ENCODE data around the gene CFH. TPM values are rescaled to one million over a fixed set of nuclear protein-coding genes. Genes with fewer than 3 reads are reported as not detected.
A peak's percentile ranks its signal among the peaks of the same experiment; 100 is the strongest.
"Not testable (repeated sequence)": the region's sequence is repeated elsewhere in the genome, so short reads cannot be mapped to it uniquely, and the experiment has no call there.

CFH gene
- total RNA-seq, 1 donor from 2014 or later: 60.4 TPM

DNA sequence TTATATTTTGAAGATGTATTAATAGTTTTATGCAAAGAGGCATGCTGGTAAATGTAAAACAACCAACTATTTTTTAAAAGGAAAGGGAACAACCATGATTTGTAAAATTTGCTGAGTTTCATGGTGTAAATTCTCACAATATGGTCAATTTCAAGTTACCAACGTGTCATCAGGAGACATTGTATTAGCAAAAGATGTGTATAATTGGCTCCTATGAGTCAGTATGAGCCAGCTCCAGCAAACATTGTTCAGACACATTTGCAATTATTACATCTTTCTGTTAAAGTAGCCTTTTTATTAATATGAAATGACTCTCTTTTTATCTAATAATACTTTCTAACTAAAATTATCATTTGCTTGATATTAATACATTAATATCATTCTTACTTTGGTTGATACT lies 15.3 kb downstream of the CFH start:
- no peak for DNase-seq (ENCODE audit: low spot score)

DNA sequence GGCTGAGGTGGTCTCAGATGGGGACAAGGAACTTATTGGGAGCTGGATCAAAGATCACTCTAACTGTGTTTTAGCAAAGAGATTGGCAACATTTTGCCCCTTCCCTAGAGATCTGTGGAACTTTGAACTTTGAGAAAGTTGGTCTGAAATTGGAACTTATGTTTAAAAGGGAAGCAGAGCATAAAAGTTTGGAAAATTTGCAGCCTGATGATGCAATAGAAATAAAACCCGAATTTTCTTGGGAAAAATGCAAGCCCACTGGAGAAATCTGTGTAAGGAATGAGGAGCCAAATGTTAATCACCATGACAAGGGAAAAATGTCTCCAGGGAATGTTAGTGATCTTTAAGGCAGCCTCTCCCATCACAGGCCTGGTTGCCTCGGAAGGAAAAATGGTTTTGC lies 17.2 kb downstream of the CFH start:
- DNase-seq (ENCODE audit: low spot score): no peak

DNA sequence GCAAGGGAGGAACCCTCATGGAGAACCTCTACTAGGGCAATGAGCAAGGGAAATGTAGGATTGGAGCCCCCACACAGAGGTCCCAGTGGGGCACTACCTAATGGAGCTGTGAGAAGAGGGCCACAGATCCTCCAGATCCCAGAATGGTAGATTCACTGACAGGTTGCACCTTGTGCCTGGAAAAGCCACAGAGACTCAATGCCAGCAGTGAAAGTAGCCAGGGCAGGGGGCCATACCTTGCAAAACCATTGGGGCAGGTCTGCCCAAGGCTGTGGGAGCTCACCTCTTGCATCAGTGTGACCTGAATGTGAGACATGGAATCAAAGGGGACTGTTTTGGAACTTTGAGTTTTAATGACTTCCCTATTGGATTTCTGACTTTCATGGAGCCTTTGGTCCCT lies 17.9 kb downstream of the CFH start:
- no peak for DNase-seq (ENCODE audit: low spot score)

DNA sequence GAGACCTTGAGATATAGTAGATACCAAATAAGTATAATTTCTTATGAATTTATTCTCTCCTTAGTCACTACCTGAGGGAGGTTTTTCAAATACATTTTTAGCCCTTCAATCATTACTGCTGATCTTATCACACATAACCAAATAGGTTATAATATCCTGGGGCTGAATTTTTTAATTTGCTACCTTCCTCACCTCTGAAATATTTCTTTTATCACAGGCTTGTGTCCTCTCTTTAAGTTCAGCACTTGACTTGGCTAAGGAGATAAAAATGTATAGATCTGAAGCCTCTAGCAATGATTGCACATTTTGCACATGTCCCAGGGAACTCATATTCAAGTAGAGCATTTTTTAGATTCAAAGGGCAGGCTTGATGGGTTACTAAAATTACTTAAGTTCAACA lies 23.1 kb downstream of the CFH start:
- DNase-seq (ENCODE audit: low spot score): no peak

DNA sequence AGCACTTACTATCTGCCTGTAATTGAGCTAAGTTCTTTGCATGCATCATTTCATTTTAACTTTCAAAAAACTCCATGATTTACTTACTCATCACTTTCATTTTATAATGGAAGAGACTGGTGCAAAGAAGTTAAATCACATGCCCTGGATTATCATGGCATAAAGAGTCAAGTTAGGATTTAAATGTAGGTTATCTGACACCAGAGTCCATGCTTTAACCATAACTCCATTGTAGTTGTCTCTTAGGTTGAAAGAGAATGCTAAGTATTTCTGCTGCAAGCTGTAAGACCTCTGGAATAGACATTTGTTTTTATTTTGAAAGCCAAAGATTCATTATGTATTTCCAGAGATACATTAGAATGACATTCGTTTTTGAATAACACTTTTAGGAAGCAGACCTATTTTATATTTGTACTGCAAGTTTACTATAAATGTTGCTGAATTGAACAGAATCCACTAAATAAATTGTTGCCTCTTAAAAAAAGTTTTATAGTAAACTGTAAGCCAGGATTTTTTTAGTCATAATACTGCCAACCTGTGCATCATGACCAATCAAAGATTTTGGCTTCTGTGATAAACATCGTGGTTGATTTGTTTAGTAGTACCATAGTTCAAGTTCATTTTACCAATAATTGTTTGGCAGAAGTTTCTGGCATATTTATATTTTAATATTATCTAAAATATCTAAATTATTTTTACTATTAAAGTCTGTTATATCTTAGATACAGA lies 26.1 kb downstream of the CFH start:
- DNase-seq (ENCODE audit: low spot score): no peak

DNA sequence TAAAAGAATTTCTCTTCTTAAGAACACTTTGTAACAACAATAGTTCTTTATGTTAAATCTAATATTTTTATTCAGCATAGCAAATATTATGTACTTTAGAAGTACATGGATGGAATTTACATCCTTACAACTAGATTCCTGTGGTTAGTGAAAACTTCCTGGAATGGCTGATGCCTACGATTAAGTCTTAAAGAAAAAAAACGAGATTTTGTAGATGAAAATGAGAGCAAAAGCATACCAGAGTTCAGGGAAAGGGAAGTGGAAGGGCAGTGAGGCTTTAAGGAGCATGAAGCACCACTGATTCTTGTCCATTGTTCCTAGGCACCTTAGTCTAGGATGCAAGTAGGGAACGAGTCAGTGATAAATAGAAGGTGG lies 26.7 kb downstream of the CFH start:
- DNase-seq (ENCODE audit: low spot score): peak; percentile 35

DNA sequence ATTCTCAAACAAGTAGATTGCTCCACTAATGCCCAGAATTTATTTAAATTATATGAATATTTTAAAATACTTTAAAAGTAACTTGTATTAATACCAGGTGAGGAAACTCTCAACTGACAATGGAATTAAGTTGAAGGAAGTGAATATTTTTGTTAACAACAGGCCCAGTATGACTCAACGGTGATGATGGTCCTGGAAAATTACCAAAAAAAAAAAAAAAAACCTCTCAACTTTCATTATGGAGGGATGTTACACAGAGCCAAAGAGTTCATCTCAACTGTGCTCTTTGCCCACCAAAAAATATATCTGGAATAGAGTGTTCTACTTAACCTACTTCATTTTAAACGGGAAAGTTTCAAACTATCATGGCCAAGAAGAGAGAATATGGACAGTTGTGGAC lies 28.3 kb downstream of the CFH start:
- DNase-seq (ENCODE audit: low spot score): no peak

DNA sequence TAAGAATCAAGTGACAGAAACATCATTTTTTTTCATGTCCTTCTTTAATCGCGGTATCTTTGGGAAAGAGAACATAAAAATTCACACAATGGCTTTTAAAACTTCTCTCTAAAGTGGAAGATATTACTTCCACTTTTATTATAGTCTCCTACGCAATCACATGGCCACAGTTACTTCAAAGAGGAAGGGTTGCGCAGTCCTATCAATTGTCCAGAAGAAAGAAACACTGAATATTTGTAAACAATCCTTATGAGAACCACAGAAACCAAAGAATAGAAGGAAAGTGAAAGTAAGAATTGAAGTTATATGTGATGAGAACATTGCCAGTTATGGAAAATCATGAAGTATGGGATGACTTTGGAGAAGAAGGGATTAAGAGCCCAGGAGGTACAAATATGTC lies 32.6 kb downstream of the CFH start:
- DNase-seq (ENCODE audit: low spot score): no peak

DNA sequence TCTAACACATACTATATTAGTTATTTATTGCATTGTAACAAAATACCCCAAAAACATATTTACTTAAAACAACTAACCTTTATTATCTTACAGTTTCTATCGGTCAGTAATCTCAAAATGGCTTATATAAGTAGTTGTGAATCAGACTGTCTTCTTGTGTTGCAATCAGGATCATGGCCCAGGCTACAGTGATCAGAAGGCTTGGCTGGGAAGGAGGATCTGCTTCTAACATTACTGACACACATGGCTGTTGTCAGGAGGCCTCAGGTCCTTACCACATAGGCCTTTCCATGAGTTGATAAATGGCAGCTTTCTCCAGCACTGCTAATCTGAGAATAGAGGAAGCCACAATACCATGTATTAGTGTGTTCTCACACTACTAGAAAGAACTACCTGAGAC lies 33.7 kb downstream of the CFH start:
- no peak for DNase-seq (ENCODE audit: low spot score)

DNA sequence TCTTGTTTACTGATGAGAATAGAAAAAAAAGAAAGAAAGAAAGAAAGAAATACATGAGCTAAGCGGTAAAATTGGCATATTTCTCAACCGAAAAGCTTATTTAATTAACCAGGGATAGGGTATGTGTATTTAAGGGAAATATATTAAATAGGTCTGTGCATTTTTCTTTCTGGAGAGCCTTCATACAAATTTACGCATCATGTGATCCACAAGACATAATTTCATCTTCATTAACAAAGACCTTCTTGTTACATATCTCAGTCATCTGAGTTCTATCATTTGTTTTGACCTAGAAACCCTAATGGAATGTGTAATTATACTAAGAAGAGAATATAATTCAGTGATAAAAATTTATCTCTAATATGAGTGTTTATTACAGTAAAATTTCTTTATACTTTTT lies 37.2 kb downstream of the CFH start:
- DNase-seq (ENCODE audit: low spot score): no peak

DNA sequence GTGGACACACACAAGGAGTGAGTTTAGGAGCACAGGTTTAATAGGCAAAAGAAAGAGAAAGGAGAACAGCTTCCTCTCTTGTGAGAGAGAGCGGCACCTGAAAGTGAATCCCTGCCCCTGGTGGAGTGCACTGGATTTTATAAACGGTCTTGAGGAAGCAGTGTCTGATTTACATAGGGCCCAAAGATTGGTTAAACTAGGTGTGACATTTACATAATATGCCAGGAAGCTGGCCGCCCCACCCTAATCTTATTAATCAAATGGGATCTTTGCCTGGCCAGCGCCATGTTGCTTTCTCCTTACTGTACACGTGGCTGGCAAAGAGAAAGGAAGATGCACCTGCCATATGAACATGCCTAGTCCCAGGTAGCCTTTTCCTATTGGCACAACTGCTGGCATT lies 38.7 kb downstream of the CFH start:
- no peak for DNase-seq (ENCODE audit: low spot score)

DNA sequence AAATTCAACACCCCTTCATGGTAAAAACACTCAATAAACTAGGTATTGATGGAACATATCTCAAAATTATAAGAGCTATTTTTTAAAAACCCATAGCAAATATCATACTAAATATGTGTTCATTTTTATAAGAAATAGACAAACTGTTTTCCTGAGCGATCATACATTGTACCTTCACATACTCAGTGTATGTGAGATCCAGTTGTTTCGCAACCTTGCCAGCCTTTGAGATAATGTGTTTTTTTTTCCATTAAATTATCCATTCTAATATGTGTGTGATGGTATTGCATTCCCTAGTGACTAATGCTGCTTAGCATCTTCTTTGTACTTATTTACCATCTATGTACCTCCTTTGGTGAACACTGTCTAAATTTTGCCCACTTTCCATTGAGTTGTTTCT lies 47.1 kb downstream of the CFH start:
- DNase-seq (ENCODE audit: low spot score): no peak

DNA sequence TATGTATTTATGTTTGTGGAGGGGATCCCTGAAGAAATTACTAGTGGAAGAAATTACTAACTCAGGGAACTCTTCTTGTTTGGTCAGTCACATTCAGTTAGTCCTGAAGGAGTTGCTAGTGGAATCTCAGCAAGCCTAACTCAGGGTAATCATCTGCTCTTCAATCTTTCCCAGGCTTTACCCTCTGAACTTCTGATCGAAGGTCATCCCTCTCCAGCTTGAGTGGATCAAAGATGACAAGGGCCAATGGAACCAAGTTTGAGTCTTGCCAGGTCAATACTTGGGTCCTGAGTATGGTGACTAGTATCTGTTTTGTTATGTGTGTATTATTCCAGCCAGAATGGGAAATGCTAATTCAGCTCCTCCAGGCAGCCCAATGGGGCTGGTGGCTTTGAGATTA lies 49.3 kb downstream of the CFH start:
- no peak for DNase-seq (ENCODE audit: low spot score)

DNA sequence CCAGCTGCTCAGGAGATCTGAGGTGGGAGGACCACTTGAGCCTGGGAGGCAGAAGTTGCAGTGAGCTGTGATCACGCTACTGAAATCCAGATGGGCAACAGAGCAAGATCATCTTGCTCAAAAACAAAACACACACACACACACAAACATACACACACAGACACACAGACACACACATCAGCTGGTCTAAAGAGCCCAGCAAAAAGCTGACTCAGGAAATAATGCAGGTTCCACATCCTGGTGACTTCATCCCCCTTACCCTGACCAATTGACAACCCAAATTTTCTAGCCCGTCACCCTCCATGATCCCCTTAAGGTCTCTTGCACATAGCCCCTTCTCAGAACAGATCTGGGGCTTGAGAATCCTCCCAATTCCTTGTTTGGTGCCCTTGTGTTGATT lies 58.0 kb downstream of the CFH start:
- DNase-seq (ENCODE audit: low spot score): not testable (repeated sequence)

DNA sequence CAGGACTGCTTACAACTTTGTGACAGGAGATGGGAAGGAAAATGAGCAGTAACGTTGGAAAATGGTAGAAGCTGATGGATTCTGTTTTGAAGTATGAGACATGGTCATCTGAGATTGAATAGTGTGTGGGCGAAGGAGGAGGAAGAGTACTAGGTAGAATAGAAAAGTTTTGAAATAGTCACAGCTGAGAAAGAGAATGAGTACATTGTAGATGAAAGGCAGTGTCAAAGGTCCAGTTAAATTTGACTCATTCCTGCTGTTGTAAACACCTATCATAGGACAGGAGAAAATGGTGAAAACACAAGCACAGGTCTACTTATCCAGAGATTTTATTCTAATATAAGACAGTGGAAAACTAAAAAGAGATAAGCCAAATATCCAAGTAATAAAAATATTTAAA lies 66.0 kb downstream of the CFH start:
- no peak for DNase-seq (ENCODE audit: low spot score)

DNA sequence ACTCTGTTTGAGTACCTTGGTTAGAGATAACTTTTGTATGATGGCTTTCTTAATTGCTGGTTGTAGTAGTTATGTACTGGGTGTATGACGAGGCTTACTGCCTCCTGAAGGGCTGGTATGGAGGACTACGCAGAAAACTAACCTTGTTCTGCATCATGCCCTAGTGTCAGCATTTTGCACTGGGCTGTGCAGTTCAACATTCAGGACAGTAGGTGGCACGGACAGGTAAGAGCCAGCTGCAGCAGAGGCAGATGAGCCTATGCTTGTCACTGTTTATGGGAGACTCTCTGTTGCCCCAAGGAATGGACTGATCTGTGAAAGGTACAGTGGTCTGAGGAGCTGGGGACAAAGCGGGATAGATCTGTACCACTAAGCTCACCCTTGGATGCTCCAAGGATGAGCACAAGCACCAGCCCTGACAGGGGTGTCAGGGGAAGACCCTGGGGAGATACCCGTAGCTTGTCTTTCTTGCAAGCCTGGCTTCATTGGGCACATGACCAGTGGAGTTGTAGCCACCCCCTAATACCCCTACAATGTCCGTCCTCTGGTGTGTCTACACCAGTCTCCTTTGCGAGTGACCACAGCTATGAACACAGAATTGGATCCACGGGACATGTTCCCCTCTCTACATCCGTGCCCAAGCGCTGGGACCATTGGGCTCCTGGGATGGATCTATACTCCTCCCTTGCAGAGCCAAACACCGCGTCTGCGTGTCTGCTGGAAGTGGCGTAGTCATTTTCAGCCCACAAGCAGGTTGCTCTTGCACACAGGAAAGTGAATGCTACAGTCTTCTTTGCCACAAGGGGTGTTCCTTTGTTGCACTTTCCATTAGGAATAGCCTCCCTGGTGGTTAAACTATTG lies 71.7 kb downstream of the CFH start:
- DNase-seq (ENCODE audit: low spot score): peak; percentile 31

DNA sequence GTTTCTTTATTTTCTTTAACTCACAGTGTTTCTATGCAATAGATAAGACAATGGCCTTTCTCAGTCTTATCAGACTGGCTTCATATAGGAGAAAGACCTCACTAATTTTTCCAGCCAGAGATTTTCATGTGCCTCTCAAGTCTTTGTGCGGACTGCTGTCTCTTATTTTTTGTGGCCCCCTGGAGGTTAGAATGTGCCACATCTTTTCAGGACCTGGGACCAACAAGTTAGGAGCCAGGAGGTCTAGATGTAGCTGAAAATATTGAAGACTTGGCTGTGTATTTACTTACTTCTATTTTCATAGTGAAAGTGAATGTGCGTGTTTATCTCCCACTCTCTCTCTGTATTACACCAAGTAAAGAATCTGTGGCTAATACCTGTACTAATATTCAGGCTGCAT lies 80.7 kb downstream of the CFH start:
- no peak for DNase-seq (ENCODE audit: low spot score)

DNA sequence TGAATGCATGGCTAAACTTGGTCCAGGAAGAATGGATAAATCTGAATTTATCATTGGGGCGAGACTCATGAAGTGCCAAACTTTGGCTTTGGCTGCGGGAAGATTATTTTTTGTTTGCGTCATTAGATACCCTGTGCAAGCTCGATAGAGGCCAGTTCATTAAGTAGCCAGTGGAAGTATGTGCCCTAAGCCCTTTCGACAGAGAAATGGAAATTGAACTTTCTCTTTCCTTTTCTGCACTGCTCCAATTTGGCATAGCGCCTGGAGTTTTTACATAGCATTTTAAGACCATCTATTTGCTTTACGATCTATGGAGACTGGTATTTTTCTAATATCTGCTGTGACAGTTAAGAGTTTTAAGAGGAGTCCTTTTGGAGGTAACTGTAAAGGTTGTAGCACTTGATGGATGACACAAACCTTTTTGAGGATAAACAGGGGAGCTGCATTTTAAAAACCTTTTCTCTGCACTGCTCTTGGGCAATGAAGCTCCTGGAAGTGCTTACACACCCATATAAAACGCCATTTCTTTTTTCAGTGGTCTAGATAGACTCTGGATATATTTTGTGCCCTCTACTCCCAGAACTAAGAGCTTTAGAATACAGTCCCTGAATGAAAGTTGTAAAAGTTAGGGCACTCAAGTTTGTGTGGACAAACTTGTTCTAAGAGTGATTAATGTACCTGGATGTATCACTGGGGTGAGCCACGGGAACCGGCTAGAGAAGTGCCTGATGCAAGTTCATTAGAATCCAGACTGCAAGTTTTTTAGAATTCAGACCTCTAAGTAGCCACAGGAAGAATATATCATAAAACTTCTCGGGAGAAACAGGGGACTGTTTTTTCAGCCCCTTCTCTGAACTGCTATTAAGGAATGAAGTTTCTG lies 81.5 kb downstream of the CFH start:
- DNase-seq (ENCODE audit: low spot score): no peak

DNA sequence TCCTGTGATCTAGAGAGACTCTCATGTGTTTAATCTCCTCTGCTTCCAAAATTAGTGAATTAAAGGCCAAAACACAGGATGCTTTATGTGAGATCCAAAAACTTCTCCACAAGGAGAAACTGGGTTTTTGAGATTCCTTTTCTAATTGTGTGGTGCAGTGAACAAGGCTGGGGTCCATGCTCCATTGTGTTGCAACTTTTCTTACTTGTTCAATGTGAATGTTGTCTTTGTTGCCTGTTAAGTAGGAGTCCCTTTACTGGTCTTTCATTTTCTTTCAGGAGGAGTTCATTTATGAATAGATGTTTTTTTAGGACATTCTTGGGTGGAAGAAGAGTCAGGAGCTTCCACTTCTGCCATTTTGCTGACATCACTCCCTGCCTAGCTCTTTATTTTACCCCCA lies 82.2 kb downstream of the CFH start:
- no peak for DNase-seq (ENCODE audit: low spot score)

DNA sequence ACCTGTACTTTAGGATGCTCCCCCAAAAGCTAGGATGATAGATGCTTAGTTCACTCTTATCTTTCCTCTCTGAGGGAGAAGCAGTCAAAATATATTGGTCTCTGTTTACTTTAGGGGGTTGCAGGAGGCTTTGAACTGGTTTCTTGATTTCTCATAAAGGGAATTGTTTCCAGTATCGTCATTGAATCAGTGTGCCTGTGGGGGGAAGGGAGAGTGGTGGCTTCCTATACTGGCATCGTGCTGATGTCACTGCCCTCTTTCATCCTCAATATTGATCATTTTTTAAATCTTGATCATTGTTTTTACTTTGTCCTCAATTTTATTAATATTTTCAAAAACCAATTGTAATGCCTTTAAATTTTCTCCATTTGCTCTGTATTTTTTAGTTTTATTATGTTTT lies 82.6 kb downstream of the CFH start:
- no peak for DNase-seq (ENCODE audit: low spot score)

DNA sequence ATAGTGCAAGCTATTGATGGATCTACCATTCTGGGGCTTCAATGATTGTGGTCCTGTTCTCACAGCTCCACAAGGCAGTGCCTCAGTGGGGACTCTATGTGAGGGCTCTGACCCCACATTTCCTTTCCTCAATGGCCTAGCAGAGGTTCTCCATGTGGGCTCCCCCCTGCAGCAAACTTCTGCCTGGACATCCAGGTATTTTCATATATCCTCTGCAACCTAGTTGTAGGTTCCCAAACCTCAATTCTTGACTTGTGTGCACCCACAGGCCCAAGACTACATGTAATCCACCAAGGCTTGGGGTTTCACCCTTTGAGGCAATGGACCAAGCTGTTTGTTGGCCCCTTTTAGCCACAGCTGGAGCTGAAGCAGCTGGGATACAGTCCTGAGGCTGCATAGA lies 86.9 kb downstream of the CFH start:
- no peak for DNase-seq (ENCODE audit: low spot score)

DNA sequence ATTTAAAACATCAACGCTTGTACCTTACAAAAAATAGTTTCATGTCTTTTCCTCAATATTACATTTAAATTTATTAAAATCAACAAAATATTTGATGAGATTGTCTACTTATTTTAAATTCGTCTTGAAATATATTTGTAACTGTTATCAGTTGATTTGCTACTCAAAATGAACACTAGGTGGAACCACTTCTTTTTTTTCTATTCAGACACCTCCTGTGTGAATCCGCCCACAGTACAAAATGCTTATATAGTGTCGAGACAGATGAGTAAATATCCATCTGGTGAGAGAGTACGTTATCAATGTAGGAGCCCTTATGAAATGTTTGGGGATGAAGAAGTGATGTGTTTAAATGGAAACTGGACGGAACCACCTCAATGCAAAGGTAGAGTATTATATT lies 91.4 kb downstream of the CFH start:
- DNase-seq (ENCODE audit: low spot score): peak; percentile 33
